Esophagus squamous epithelium (tissue), 4 donors: Measurements from ENCODE around the gene LRRIQ1.

Source experiments
- CTCF ChIP-seq, 6 experiments: fragments of 450-650 bp in 4 of 6; fragments of 200-600 bp in 2 of 6; sonication (generic) in 2 of 6; IDR thresholded peaks; one replicate each; pipeline ENCODE4 v1.5.1; 2016 to 2019; ENCODE audit warnings: antibody characterized with exemption in 6 of 6, mild to moderate bottlenecking in 4 of 6, moderate library complexity in 4 of 6
- POLR2A ChIP-seq, 4 donors: fragments of 450-650 bp; IDR thresholded peaks; one replicate each; pipeline ENCODE4 v1.6.1; 2017; ENCODE audit warnings: antibody characterized with exemption in 4 of 4, mild to moderate bottlenecking in 4 of 4, moderate library complexity in 3 of 4

GRCh38 chr12:85277900-85278597 lies 241.9 kb downstream of the LRRIQ1 start:
- TF ChIP-seq CTCF (IDR thresholded peaks at IDR 0.05) (no peak), POLR2A (IDR thresholded peaks at IDR 0.05) (no peak)
